Ascending aorta (tissue), 2 donors: ENCODE results near the gene TAP2. TPM values are rescaled to one million over a fixed set of nuclear protein-coding genes. Genes with fewer than 3 reads are reported as not detected.

Source experiments
- DNase-seq, 2 donors: peaks; one replicate each; pipeline ENCODE4 v3.0.0-alpha.2; 2019; ENCODE audit warnings: low spot score in 2 of 2
- H3K27ac ChIP-seq, 2 donors: fragments of 200-600 bp; sonication (generic); one replicate each; pipeline ENCODE4 v1.5.1; 2016 to 2017; ENCODE audit warnings: mild to moderate bottlenecking in 1 of 2
- H3K27me3 ChIP-seq: fragments of 200-600 bp; sonication (generic); one replicate; pipeline ENCODE4 v1.5.1; 2017
- H3K36me3 ChIP-seq, 2 donors: fragments of 200-600 bp; sonication (generic); one replicate each; pipeline ENCODE4 v1.5.1; 2016
- H3K4me1 ChIP-seq, 2 donors: fragments of 200-600 bp; sonication (generic); one replicate each; pipeline ENCODE4 v1.5.1; 2016 to 2017; ENCODE audit warnings: mild to moderate bottlenecking in 1 of 2
- H3K4me3 ChIP-seq, 2 donors: fragments of 200-600 bp; sonication (generic); one replicate each; pipeline ENCODE4 v1.5.1; 2016 to 2017; ENCODE audit warnings: mild to moderate bottlenecking in 1 of 2
- H3K9me3 ChIP-seq, 2 donors: fragments of 200-600 bp; sonication (generic); one replicate each; pipeline ENCODE4 v1.5.1; 2016
- intact Hi-C: fragments of 100-400 bp; cut with DNase I; formaldehyde crosslinking; loops from one replicate; pipeline ENCODE4 v1.15.1; 2023
- total RNA-seq: library from RNA; depleted of rRNA; stranded (reverse); fragments of >200 nt; gene quantifications from one replicate; pipeline ENCODE4 v1.1.0, GENCODE V29; 2016
- TF ChIP-seq, protein P1 (sequence below), 3 experiments: fragments of 200-600 bp in 2 of 3; fragments of 450-650 bp in 1 of 3; sonication (generic) in 2 of 3; IDR thresholded peaks; one replicate each; pipeline ENCODE4 v1.5.1; 2016 to 2019; ENCODE audit warnings: antibody characterized with exemption in 3 of 3, mild to moderate bottlenecking in 1 of 3, moderate library complexity in 1 of 3

The TAP2 gene
- total RNA-seq, 1 donor from 2014 or later = 26.7 TPM

DNA sequence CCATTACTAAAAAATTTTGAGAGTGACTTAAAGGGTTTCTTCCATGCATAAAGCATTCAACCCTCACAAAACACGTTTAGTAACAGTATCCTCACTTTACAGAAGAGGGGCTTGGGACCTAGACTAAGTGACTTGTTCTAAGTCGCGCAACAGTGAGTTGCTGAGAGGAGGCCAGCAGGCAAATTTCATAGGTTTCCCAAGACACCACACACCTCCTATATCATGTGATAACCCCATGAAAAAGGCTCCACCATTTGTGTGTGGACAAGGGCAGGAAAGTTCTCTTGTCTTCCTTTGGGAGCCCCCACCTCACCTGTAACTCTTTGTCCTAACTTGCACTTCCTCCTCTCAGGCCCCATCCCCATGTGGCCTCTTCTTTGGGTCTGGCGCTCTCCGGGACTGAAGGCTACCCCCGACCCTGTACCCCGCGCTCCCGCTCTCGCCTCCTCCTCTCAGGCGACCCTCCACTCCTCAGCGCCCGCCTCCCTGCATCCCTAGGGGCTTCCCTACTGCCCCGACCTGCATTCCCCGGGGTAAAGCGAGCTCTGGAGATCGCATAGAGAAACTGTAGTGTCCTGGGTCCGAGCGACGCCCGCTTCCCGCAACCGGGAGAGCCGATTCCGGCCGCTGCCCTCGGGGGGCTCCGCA is 4.9 kb upstream of the TAP2 start:
- TF ChIP-seq, protein P1, sequence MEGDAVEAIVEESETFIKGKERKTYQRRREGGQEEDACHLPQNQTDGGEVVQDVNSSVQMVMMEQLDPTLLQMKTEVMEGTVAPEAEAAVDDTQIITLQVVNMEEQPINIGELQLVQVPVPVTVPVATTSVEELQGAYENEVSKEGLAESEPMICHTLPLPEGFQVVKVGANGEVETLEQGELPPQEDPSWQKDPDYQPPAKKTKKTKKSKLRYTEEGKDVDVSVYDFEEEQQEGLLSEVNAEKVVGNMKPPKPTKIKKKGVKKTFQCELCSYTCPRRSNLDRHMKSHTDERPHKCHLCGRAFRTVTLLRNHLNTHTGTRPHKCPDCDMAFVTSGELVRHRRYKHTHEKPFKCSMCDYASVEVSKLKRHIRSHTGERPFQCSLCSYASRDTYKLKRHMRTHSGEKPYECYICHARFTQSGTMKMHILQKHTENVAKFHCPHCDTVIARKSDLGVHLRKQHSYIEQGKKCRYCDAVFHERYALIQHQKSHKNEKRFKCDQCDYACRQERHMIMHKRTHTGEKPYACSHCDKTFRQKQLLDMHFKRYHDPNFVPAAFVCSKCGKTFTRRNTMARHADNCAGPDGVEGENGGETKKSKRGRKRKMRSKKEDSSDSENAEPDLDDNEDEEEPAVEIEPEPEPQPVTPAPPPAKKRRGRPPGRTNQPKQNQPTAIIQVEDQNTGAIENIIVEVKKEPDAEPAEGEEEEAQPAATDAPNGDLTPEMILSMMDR (IDR thresholded peaks at IDR 0.05) = no peak
- Histone ChIP-seq H3K9me3 (no peaks in the 10 kb centered on the region), H3K27me3 (no peaks in the 10 kb centered on the region), H3K27ac (peak overlapping the region; percentile 93 to 94), H3K36me3 (peaks cover 33 to 42% of the 10 kb centered on the region in 2 donors), H3K4me1 (peaks cover 0 to 6% of the 10 kb centered on the region in 2 donors), H3K4me3 (peak overlapping the region; percentile 69 to 97)
- DNase-seq = no peak
- intact Hi-C loops = loop anchor here (5.0 kb wide), 1 partner anchor 404 kb away; no protein-coding TSS in a partner anchor

DNA sequence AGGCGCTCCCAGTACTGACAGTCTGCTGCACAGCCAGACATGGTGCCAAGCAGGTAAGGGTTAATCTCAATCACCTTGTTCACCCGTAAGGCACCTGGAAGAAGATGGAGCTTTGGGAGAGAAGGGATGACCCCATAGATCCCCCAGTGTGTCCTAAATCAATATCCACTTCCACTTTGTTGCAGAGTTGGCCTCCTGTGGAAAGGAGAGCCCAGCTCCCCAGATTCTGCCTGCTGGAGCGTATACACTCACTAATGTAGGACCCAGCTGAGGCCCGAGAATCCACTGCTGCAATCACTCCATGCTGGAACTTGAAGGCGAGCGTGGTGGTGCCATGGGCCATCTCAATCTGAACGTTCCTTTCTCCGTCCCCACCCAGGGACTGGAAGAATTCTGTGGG is 4.2 kb upstream of the TAP2 start:
- Histone ChIP-seq H3K9me3 (no peaks in the 10 kb centered on the region), H3K36me3 (peaks cover 25 to 34% of the 10 kb centered on the region in 2 donors), H3K4me1 (peaks cover 0 to 8% of the 10 kb centered on the region in 2 donors), H3K27ac (peak overlapping the region in 1 of 2 donors; percentile 94), H3K27me3 (no peaks in the 10 kb centered on the region), H3K4me3 (peak overlapping the region in 1 of 2 donors; percentile 97)
- intact Hi-C loops = loop anchor here (5.0 kb wide), 1 partner anchor 405 kb away; no protein-coding TSS in a partner anchor
- no peak for DNase-seq
- TF ChIP-seq, protein P1 (IDR thresholded peaks at IDR 0.05) = no peak

DNA sequence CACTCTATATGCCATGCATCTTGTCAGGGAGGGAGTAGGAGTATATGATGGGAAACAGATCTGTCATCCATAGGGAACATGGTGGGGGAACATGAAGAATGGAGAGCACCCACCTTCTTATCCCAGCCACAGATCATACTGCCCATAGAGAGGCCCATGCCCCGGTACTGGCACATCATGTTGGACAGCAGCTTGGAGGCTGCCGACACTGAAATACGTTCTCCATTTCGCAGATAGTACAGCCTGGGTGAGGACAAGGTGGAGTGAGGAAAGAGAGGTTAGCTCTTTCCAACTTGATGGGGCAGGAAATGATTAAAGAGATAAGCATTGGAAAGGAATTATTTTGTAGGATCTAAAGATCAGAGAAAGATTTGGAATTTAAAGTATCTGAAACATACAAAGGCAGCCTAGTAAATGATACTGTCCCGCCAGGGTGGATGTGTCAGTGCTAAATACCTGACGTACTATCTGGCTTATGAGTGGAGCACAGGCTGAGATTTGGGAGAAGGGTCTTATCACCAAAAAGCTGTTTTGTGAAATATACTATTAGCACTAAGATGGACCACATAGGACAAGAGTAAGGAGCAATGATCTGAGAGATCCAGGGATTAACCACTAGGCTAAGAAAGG is 3.6 kb upstream of the TAP2 start:
- intact Hi-C loops = loop anchor here (5.0 kb wide), 1 partner anchor 405 kb away; no protein-coding TSS in a partner anchor
- TF ChIP-seq, protein P1 (IDR thresholded peaks at IDR 0.05) = no peak
- peak overlapping the region in 1 of 2 donors; percentile 97 for H3K4me3 ChIP-seq
- no peaks in the 10 kb centered on the region for H3K9me3 ChIP-seq
- no peak for DNase-seq
- H3K36me3 ChIP-seq = peaks cover 20 to 29% of the 10 kb centered on the region in 2 donors
- H3K27ac ChIP-seq = peak overlapping the region in 1 of 2 donors; percentile 94
- H3K4me1 ChIP-seq = peaks cover 0 to 9% of the 10 kb centered on the region in 2 donors
- no peaks in the 10 kb centered on the region for H3K27me3 ChIP-seq

DNA sequence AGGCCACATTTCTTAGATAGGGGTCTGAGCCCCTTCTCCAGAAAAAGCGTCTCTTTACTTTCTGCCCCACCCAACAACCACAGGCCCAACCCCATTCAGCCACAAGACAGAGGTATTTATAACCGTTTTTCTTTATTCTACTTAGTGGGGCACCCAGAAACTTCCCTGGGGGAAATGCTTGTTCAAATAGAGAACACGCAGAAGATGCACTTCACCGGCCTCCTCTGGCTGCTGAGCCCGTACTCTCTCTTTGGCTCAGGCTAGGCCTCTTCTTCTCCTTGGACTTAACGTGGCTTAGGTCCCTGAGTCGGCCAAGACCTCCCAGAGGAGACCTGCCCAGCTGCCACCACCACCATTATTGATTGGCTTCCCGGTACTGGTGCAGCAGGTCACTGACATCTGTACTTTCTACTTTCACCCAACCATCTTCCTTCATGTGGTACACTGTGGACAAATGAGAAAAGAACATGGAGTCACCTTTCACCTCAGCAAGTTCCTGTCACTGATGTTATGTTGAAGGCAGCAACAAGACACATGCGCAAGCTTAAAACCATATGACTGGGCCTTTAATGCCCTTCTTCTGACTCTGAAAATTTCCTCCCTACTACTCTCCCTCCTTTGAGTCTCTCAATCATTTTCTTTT is 2.2 kb upstream of the TAP2 start:
- Histone ChIP-seq H3K4me3 (no peak overlapping the region), H3K27ac (peak overlapping the region in 1 of 2 donors; percentile 93), H3K9me3 (no peaks in the 10 kb centered on the region), H3K27me3 (no peaks in the 10 kb centered on the region), H3K4me1 (peaks cover 0 to 9% of the 10 kb centered on the region in 2 donors), H3K36me3 (peaks cover 8 to 15% of the 10 kb centered on the region in 2 donors)
- DNase-seq = no peak
- TF ChIP-seq, protein P1 (IDR thresholded peaks at IDR 0.05) = no peak
- intact Hi-C loops = loop anchor here (5.0 kb wide), 1 partner anchor 407 kb away; no protein-coding TSS in a partner anchor

DNA sequence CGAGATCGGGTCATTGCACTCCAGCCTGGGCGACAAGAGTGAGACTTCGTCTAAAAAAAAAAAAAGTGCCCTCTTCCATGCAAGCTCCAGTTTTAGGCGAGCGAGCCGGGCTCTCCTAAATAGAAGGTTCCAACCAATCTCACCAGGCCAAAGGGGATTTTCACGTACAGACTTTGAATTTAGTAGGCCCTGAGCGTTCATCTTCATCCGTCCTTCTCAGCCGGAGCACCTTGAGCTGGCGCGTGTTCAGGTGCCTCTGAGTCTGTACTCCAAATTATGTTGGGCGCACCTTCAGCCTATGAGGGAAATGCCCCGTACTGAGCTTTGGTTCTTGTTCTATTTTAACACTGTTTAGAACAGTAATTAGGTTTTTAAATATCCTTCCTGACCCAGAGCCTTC is 817 bp upstream of the TAP2 start:
- H3K27me3 ChIP-seq = no peaks in the 10 kb centered on the region
- intact Hi-C loops = loop anchor here (5.0 kb wide), 1 partner anchor 642 kb away; no protein-coding TSS in a partner anchor
- H3K4me1 ChIP-seq = peaks cover 0 to 3% of the 10 kb centered on the region in 2 donors
- H3K27ac ChIP-seq = peak overlapping the region; percentile 93 to 94
- H3K9me3 ChIP-seq = no peaks in the 10 kb centered on the region
- H3K36me3 ChIP-seq = peaks cover 6 to 18% of the 10 kb centered on the region in 2 donors
- no peak for DNase-seq
- TF ChIP-seq, protein P1 (IDR thresholded peaks at IDR 0.05) = no peak
- no peak overlapping the region for H3K4me3 ChIP-seq
